Dendritic cell treated with granulocyte-macrophage colony-stimulating factor and Interleukin-4, amounts not matched to agents 40 ng/mL and 50 ng/mL, for 4 days (primary cell): ENCODE data around the gene NUCKS1.

Experiments used
- H3K27ac Mint-ChIP-seq: one replicate; pipeline ENCODE4 v1.8.0; 2022; ENCODE audit warnings: mild to moderate bottlenecking, mixed read lengths
- H3K27me3 Mint-ChIP-seq: one replicate; pipeline ENCODE4 v1.8.0; 2022; ENCODE audit warnings: mild to moderate bottlenecking, mixed read lengths
- H3K36me3 Mint-ChIP-seq: one replicate; pipeline ENCODE4 v1.8.0; 2022; ENCODE audit warnings: low read depth, mixed read lengths
- H3K4me1 Mint-ChIP-seq: one replicate; pipeline ENCODE4 v1.8.0; 2022; ENCODE audit warnings: low read depth, mixed read lengths
- H3K4me3 Mint-ChIP-seq: one replicate; pipeline ENCODE4 v1.8.0; 2022; ENCODE audit warnings: mild to moderate bottlenecking, moderate library complexity, mixed read lengths
- H3K9me3 Mint-ChIP-seq: one replicate; pipeline ENCODE4 v1.8.0; 2022; ENCODE audit warnings: mixed read lengths
- intact Hi-C: fragments of 100-400 bp; cut with micrococcal nuclease; formaldehyde crosslinking; loops from one replicate; pipeline ENCODE4 v1.15.0; 2022

The NUCKS1 gene

GRCh38 chr1:205670611-205671430, 79.2 kb downstream of the NUCKS1 start:
- no peak overlapping the region for H3K4me3 Mint-ChIP-seq
- intact Hi-C loops = no loop called here
- H3K4me1 Mint-ChIP-seq = peaks cover 54% of the 10 kb centered on the region
- H3K9me3 Mint-ChIP-seq = no peaks in the 10 kb centered on the region
- H3K27me3 Mint-ChIP-seq = peaks cover 48% of the 10 kb centered on the region
- peak overlapping the region; percentile 32 for H3K27ac Mint-ChIP-seq
- H3K36me3 Mint-ChIP-seq = no peaks in the 10 kb centered on the region

- Mint-ChIP-seq H3K9me3 (no peaks in the 10 kb centered on the region), H3K4me1 (peaks cover 57% of the 10 kb centered on the region), H3K4me3 (no peak overlapping the region), H3K27me3 (peaks cover 51% of the 10 kb centered on the region), H3K27ac (peak overlapping the region; percentile 32), H3K36me3 (no peaks in the 10 kb centered on the region)
- intact Hi-C loops = no loop called here
These were observed 79.9 kb downstream of the NUCKS1 start for GRCh38 chr1:205670150-205670446.

GRCh38 chr1:205669341-205670149, 80.4 kb downstream of the NUCKS1 start:
- H3K36me3 Mint-ChIP-seq = no peaks in the 10 kb centered on the region
- peak overlapping the region; percentile 47 for H3K27ac Mint-ChIP-seq
- intact Hi-C loops = no loop called here
- H3K9me3 Mint-ChIP-seq = no peaks in the 10 kb centered on the region
- H3K27me3 Mint-ChIP-seq = peaks cover 54% of the 10 kb centered on the region
- H3K4me3 Mint-ChIP-seq = peak overlapping the region; percentile 26
- peaks cover 63% of the 10 kb centered on the region for H3K4me1 Mint-ChIP-seq

GRCh38 chr1:205668951-205669340, 81.0 kb downstream of the NUCKS1 start:
- Mint-ChIP-seq H3K36me3 (no peaks in the 10 kb centered on the region), H3K9me3 (no peaks in the 10 kb centered on the region), H3K4me1 (peaks cover 69% of the 10 kb centered on the region), H3K4me3 (no peak overlapping the region), H3K27ac (peak overlapping the region; percentile 47), H3K27me3 (peaks cover 56% of the 10 kb centered on the region)
- intact Hi-C loops = no loop called here

GRCh38 chr1:205667909-205668643, 81.9 kb downstream of the NUCKS1 start:
- Mint-ChIP-seq H3K27me3 (peaks cover 51% of the 10 kb centered on the region), H3K27ac (peak overlapping the region; percentile 0), H3K4me3 (no peak overlapping the region), H3K9me3 (no peaks in the 10 kb centered on the region), H3K36me3 (no peaks in the 10 kb centered on the region), H3K4me1 (peaks cover 76% of the 10 kb centered on the region)
- intact Hi-C loops = no loop called here

- H3K36me3 Mint-ChIP-seq = no peaks in the 10 kb centered on the region
- no peak overlapping the region for H3K4me3 Mint-ChIP-seq
- H3K27me3 Mint-ChIP-seq = peaks cover 54% of the 10 kb centered on the region
- no peak overlapping the region for H3K27ac Mint-ChIP-seq
- intact Hi-C loops = no loop called here
- peaks cover 75% of the 10 kb centered on the region for H3K4me1 Mint-ChIP-seq
- H3K9me3 Mint-ChIP-seq = no peaks in the 10 kb centered on the region
These were observed 83.4 kb downstream of the NUCKS1 start for GRCh38 chr1:205666372-205667166.

GRCh38 chr1:205665201-205666045, 84.6 kb downstream of the NUCKS1 start:
- Mint-ChIP-seq H3K9me3 (no peaks in the 10 kb centered on the region), H3K27ac (no peak overlapping the region), H3K36me3 (no peaks in the 10 kb centered on the region), H3K4me1 (peaks cover 64% of the 10 kb centered on the region), H3K4me3 (no peak overlapping the region), H3K27me3 (peaks cover 57% of the 10 kb centered on the region)
- intact Hi-C loops = no loop called here

GRCh38 chr1:205664399-205665017, 85.5 kb downstream of the NUCKS1 start:
- Mint-ChIP-seq H3K9me3 (no peaks in the 10 kb centered on the region), H3K4me1 (peaks cover 58% of the 10 kb centered on the region), H3K4me3 (no peak overlapping the region), H3K27ac (no peak overlapping the region), H3K36me3 (no peaks in the 10 kb centered on the region), H3K27me3 (peaks cover 62% of the 10 kb centered on the region)
- intact Hi-C loops = no loop called here

- Mint-ChIP-seq H3K27ac (no peak overlapping the region), H3K9me3 (no peaks in the 10 kb centered on the region), H3K4me1 (peaks cover 54% of the 10 kb centered on the region), H3K4me3 (no peak overlapping the region), H3K27me3 (peaks cover 61% of the 10 kb centered on the region), H3K36me3 (no peaks in the 10 kb centered on the region)
- intact Hi-C loops = no loop called here
These were observed 86.6 kb downstream of the NUCKS1 start for GRCh38 chr1:205663286-205663936.
